Bronchial epithelial cell (primary cell): ENCODE results near the gene DIAPH3. TPM values are rescaled to one million over a fixed set of nuclear protein-coding genes. Genes with fewer than 3 reads are reported as not detected.
A peak's percentile ranks its signal among the peaks of the same experiment; 100 is the strongest.

ENCODE experiments used
- DNase-seq: peaks from one replicate; pipeline ENCODE4 v3.0.0-alpha.2; 2010; ENCODE audit warnings: low read depth
- FAIRE-seq: peaks from 2 replicates; lab custom pipeline; 2011; peaks lifted over from hg19 to GRCh38; lab: Jason Lieb, UNC
- H3K27me3 ChIP-seq: 2 replicates; pipeline ENCODE4 v1.5.1; 2011; ENCODE audit warnings: low read length; ENCODE audit not compliant: control insufficient read depth, insufficient read depth
- H3K36me3 ChIP-seq: 2 replicates; pipeline ENCODE4 v1.5.1; 2011; ENCODE audit warnings: low read length; ENCODE audit not compliant: control insufficient read depth, insufficient read depth
- H3K4me3 ChIP-seq: 2 replicates; pipeline ENCODE4 v1.5.1; 2011; ENCODE audit warnings: mild to moderate bottlenecking, low read depth, low read length, control low read depth
- CTCF ChIP-seq: IDR thresholded peaks from 2 replicates; pipeline ENCODE4 v1.5.1; 2011; ENCODE audit warnings: mild to moderate bottlenecking, moderate library complexity, low read length, control low read depth, inconsistent platforms; ENCODE audit not compliant: insufficient read depth, severe bottlenecking
- total RNA-seq: library from RNA; depleted of rRNA; stranded (reverse); fragments of >200 nt; gene quantifications from 2 replicates; pipeline ENCODE4 v1.2.1, GENCODE V29; 2014

DIAPH3 gene
- total RNA-seq, 1 donor from 2014 or later, result 0.26 TPM

GRCh38 chr13:59677966-59678814 lies 485.5 kb downstream of the DIAPH3 start:
- FAIRE-seq, result no peak
- H3K36me3 ChIP-seq, result no peaks in the 10 kb centered on the region
- no peak overlapping the region for H3K4me3 ChIP-seq
- peak; percentile 79 for TF ChIP-seq CTCF
- DNase-seq, result peak; percentile 64
- H3K27me3 ChIP-seq, result no peaks in the 10 kb centered on the region

GRCh38 chr13:59677430-59677829 lies 486.3 kb downstream of the DIAPH3 start:
- H3K27me3 ChIP-seq, result no peaks in the 10 kb centered on the region
- no peak for FAIRE-seq
- no peak for DNase-seq
- no peak for TF ChIP-seq CTCF
- H3K4me3 ChIP-seq, result no peak overlapping the region
- H3K36me3 ChIP-seq, result no peaks in the 10 kb centered on the region

- Histone ChIP-seq H3K36me3 (no peaks in the 10 kb centered on the region), H3K27me3 (no peaks in the 10 kb centered on the region), H3K4me3 (no peak overlapping the region)
- DNase-seq, result no peak
- FAIRE-seq, result no peak
- no peak for TF ChIP-seq CTCF
Observed at GRCh38 chr13:59674616-59675015, 489.1 kb downstream of the DIAPH3 start.

- Histone ChIP-seq H3K27me3 (no peaks in the 10 kb centered on the region), H3K36me3 (no peaks in the 10 kb centered on the region), H3K4me3 (no peak overlapping the region)
- TF ChIP-seq CTCF, result no peak
- FAIRE-seq (no peak), DNase-seq (no peak)
Observed at GRCh38 chr13:59673286-59673685, 490.4 kb downstream of the DIAPH3 start.

- FAIRE-seq (no peak), DNase-seq (no peak)
- no peaks in the 10 kb centered on the region for H3K36me3 ChIP-seq
- TF ChIP-seq CTCF, result no peak
- no peak overlapping the region for H3K4me3 ChIP-seq
- no peaks in the 10 kb centered on the region for H3K27me3 ChIP-seq
Observed at GRCh38 chr13:59672445-59672844, 491.3 kb downstream of the DIAPH3 start.

GRCh38 chr13:59671881-59672280 lies 491.8 kb downstream of the DIAPH3 start:
- Histone ChIP-seq H3K4me3 (no peak overlapping the region), H3K27me3 (no peaks in the 10 kb centered on the region), H3K36me3 (no peaks in the 10 kb centered on the region)
- DNase-seq (no peak), FAIRE-seq (no peak)
- TF ChIP-seq CTCF, result no peak
